H1 (cell line): ENCODE results near the gene BAHD1. TPM values are rescaled to one million over a fixed set of nuclear protein-coding genes. Genes with fewer than 3 reads are reported as not detected.

Experiments used
- CTCF ChIA-PET: fragments of 300-600 bp; sonication (Branson Sonifier 250); formaldehyde crosslinking; loops from one replicate; lab custom pipeline; 2021; ENCODE audit not compliant: partially characterized antibody; lab: Charles Lee
- POLR2A ChIA-PET: fragments of 300-600 bp; sonication (Branson Sonifier 250); formaldehyde crosslinking; loops from one replicate; lab custom pipeline; 2021; ENCODE audit warnings: inconsistent platforms; ENCODE audit not compliant: partially characterized antibody; lab: Charles Lee
- DNase-seq, 2 experiments: peaks; one replicate each; pipeline versions ENCODE4 v3.0.0 to v3.0.0-alpha.2; 2010 to 2022; ENCODE audit warnings: low spot score in 2 of 2, low read depth in 1 of 2, mixed read lengths in 1 of 2
- FAIRE-seq: peaks from 2 replicates; lab custom pipeline; 2011; peaks lifted over from hg19 to GRCh38; lab: Jason Lieb, UNC
- H2AFZ ChIP-seq: 2 replicates; pipeline ENCODE4 v1.8.1; 2012; ENCODE audit warnings: low read length, inconsistent platforms
- H2AK5ac ChIP-seq: 2 replicates; pipeline ENCODE4 v1.6.1; 2013; ENCODE audit warnings: low read depth, low read length
- H2BK120ac ChIP-seq: replicated peaks from 2 replicates; pipeline ENCODE3; 2013; ENCODE audit warnings: low read depth, low read length, inconsistent platforms
- H2BK12ac ChIP-seq: 2 replicates; pipeline ENCODE4 v1.6.1; 2013; ENCODE audit warnings: low read depth, low read length
- H2BK15ac ChIP-seq: 2 replicates; pipeline ENCODE4 v1.6.1; 2013; ENCODE audit warnings: low read length
- H2BK20ac ChIP-seq: 2 replicates; pipeline ENCODE4 v1.6.1; 2013; ENCODE audit warnings: low read length
- H2BK5ac ChIP-seq: 2 replicates; pipeline ENCODE4 v1.6.1; 2013; ENCODE audit warnings: low read depth, low read length
- H3K14ac ChIP-seq: 2 replicates; pipeline ENCODE4 v1.6.1; 2013; ENCODE audit warnings: inconsistent platforms; ENCODE audit not compliant: insufficient read length
- H3K18ac ChIP-seq: 2 replicates; pipeline ENCODE4 v1.6.1; 2013; ENCODE audit warnings: low read length; ENCODE audit errors: extremely low read depth
- H3K23ac ChIP-seq: 2 replicates; pipeline ENCODE4 v1.6.1; 2013; ENCODE audit warnings: inconsistent platforms; ENCODE audit not compliant: insufficient read length
- H3K23me2 ChIP-seq: 2 replicates; pipeline ENCODE4 v1.6.1; 2013; ENCODE audit warnings: low read depth, low read length
- H3K27ac ChIP-seq: 2 replicates; pipeline ENCODE4 v1.6.1; 2011; ENCODE audit warnings: low read depth, low read length, inconsistent platforms
- H3K27me3 ChIP-seq, 4 experiments: replicated peaks in 1 of 4; 1 replicate in 1 of 4; 2 replicates in 3 of 4; pipeline versions ENCODE4 v1.6.1 to v1.8.1; 2011 to 2013; ENCODE audit warnings: low read length in 3 of 4, mild to moderate bottlenecking in 3 of 4, inconsistent platforms in 2 of 4, mixed read lengths in 2 of 4, moderate library complexity in 1 of 4; ENCODE audit not compliant: control insufficient read depth in 3 of 4, insufficient read depth in 3 of 4; ENCODE audit errors: extremely low read depth in 1 of 4
- H3K36me3 ChIP-seq, 4 experiments: 2 replicates each; pipeline versions ENCODE4 v1.6.1 to v1.8.1; 2011 to 2013; ENCODE audit warnings: mild to moderate bottlenecking in 4 of 4, low read length in 3 of 4, moderate library complexity in 2 of 4, control low read depth in 1 of 4, inconsistent platforms in 1 of 4; ENCODE audit not compliant: insufficient read depth in 4 of 4, control insufficient read depth in 2 of 4
- H3K4ac ChIP-seq: replicated peaks from 2 replicates; pipeline ENCODE3; 2013; ENCODE audit warnings: low read length, low read depth, mixed read lengths, inconsistent platforms; ENCODE audit not compliant: insufficient read length
- H3K4me1 ChIP-seq, 4 experiments: replicated peaks in 1 of 4; 1 replicate in 1 of 4; 2 replicates in 3 of 4; pipeline versions ENCODE4 v1.6.1 to v1.8.1; 2011 to 2013; ENCODE audit warnings: low read length in 3 of 4, inconsistent platforms in 2 of 4, mixed read lengths in 1 of 4; ENCODE audit not compliant: insufficient read depth in 4 of 4, control insufficient read depth in 3 of 4
- H3K4me2 ChIP-seq, 2 experiments: 2 replicates each; pipeline versions ENCODE4 v1.6.1 to v1.8.1; 2011 to 2013; ENCODE audit warnings: low read depth in 2 of 2, low read length in 2 of 2, control low read depth in 1 of 2, inconsistent platforms in 1 of 2, mild to moderate bottlenecking in 1 of 2; ENCODE audit not compliant: insufficient read depth in 1 of 2
- H3K4me3 ChIP-seq, 4 experiments: fragments of 200-600, 300-600 bp in 1 of 4; sonication (generic), shearing (Covaris generic), sonication (Bioruptor Twin) in 1 of 4; 2 replicates each; pipeline versions ENCODE4 v1.5.1 to v1.8.1; 2011 to 2016; ENCODE audit warnings: low read length in 4 of 4, low read depth in 3 of 4, control low read depth in 2 of 4, inconsistent platforms in 2 of 4, mild to moderate bottlenecking in 2 of 4, mixed read lengths in 1 of 4, moderate library complexity in 1 of 4; ENCODE audit not compliant: insufficient read depth in 2 of 4; ENCODE audit errors: extremely low read depth in 1 of 4
- H3K56ac ChIP-seq: replicated peaks from 2 replicates; pipeline ENCODE3; 2013; ENCODE audit warnings: low read depth, mild to moderate bottlenecking, mixed read lengths, low read length, inconsistent platforms; ENCODE audit not compliant: insufficient read length
- H3K79me1 ChIP-seq: 2 replicates; pipeline ENCODE4 v1.6.1; 2013; ENCODE audit warnings: low read depth, low read length, control low read depth
- H3K79me2 ChIP-seq, 2 experiments: 2 replicates each; pipeline versions ENCODE4 v1.6.1 to v1.8.1; 2012 to 2013; ENCODE audit warnings: low read length in 2 of 2, mild to moderate bottlenecking in 2 of 2, inconsistent platforms in 1 of 2; ENCODE audit not compliant: insufficient read depth in 2 of 2, control insufficient read depth in 1 of 2
- H3K9ac ChIP-seq, 4 experiments: replicated peaks in 1 of 4; 1 replicate in 1 of 4; 2 replicates in 3 of 4; pipeline versions ENCODE4 v1.6.1 to v1.8.1; 2011 to 2013; ENCODE audit warnings: low read depth in 3 of 4, low read length in 3 of 4, control low read depth in 2 of 4, mild to moderate bottlenecking in 2 of 4, moderate library complexity in 2 of 4, inconsistent platforms in 1 of 4; ENCODE audit errors: extremely low read depth in 1 of 4
- H3K9me3 ChIP-seq, 2 experiments: 2 replicates each; pipeline versions ENCODE4 v1.6.1 to v1.8.1; 2012 to 2013; ENCODE audit warnings: mild to moderate bottlenecking in 2 of 2, moderate library complexity in 2 of 2, control low read depth in 1 of 2, inconsistent platforms in 1 of 2, low read depth in 1 of 2, low read length in 1 of 2, mixed read lengths in 1 of 2; ENCODE audit not compliant: insufficient read depth in 2 of 2
- H4K20me1 ChIP-seq, 2 experiments: replicated peaks in 1 of 2; 2 replicates each; pipeline versions ENCODE3 to v1.8.1; 2011 to 2013; ENCODE audit warnings: inconsistent platforms in 2 of 2, low read length in 2 of 2, mild to moderate bottlenecking in 1 of 2; ENCODE audit not compliant: insufficient read depth in 2 of 2, control insufficient read depth in 1 of 2
- H4K5ac ChIP-seq: 2 replicates; pipeline ENCODE4 v1.6.1; 2013; ENCODE audit warnings: low read length, low read depth, mixed read lengths, inconsistent platforms; ENCODE audit not compliant: insufficient read length
- H4K8ac ChIP-seq: 2 replicates; pipeline ENCODE4 v1.8.0; 2013; ENCODE audit warnings: mild to moderate bottlenecking, moderate library complexity, low read length, inconsistent platforms; ENCODE audit not compliant: insufficient read depth; ENCODE audit errors: extremely low read depth
- H4K91ac ChIP-seq: replicated peaks from 2 replicates; pipeline ENCODE3; 2013; ENCODE audit warnings: low read length, mixed read lengths, inconsistent platforms; ENCODE audit not compliant: insufficient read length
- CBX8 ChIP-seq: fragments of 300-800, 300-1000 bp; sonication (generic); IDR thresholded peaks from 2 replicates; pipeline ENCODE4 v1.7.1; 2016; ENCODE audit warnings: low read depth, low read length, borderline replicate concordance
- CHD2 ChIP-seq: IDR thresholded peaks from 2 replicates; pipeline ENCODE4 v1.6.1; 2012; ENCODE audit warnings: low read length, improper control_type of control experiment
- JUND ChIP-seq: IDR thresholded peaks from 2 replicates; pipeline ENCODE4 v1.6.1; 2011; ENCODE audit warnings: mild to moderate bottlenecking, improper control_type of control experiment, low read length
- KDM1A ChIP-seq: fragments of 200-600, 300-600 bp; sonication (generic); IDR thresholded peaks from 2 replicates; pipeline ENCODE4 v1.7.1; 2016; ENCODE audit warnings: mild to moderate bottlenecking, low read length, borderline replicate concordance
- KDM5A ChIP-seq: fragments of 200-600 bp; IDR thresholded peaks from 2 replicates; pipeline ENCODE4 v1.7.1; 2012; ENCODE audit warnings: mild to moderate bottlenecking, low read length, inconsistent platforms, mixed read lengths
- MAFK ChIP-seq: IDR thresholded peaks from 2 replicates; pipeline ENCODE4 v1.6.1; 2012; ENCODE audit warnings: low read depth, mild to moderate bottlenecking, improper control_type of control experiment, low read length
- PHF8 ChIP-seq: fragments of 200-600 bp; sonication (generic); conservative IDR thresholded peaks from 2 replicates; pipeline ENCODE4 v1.7.1; 2012; ENCODE audit warnings: low read depth, mild to moderate bottlenecking, inconsistent platforms, low read length, moderate library complexity
- POU5F1 ChIP-seq: IDR thresholded peaks from 2 replicates; pipeline ENCODE4 v1.6.1; 2011; ENCODE audit warnings: low read depth, mild to moderate bottlenecking, low read length, moderate library complexity
- TBP ChIP-seq: IDR thresholded peaks from 2 replicates; pipeline ENCODE4 v1.6.1; 2011; ENCODE audit warnings: low read depth, low read length, improper control_type of control experiment
- USF2 ChIP-seq: IDR thresholded peaks from 2 replicates; pipeline ENCODE4 v1.6.1; 2011; ENCODE audit warnings: low read length, improper control_type of control experiment
- YY1 ChIP-seq: IDR thresholded peaks from 2 replicates; pipeline ENCODE4 v1.6.1; 2011; ENCODE audit warnings: low read depth, mild to moderate bottlenecking, low read length
- WGBS, 2 experiments: shearing (Covaris generic) in 1 of 2; methylation state at CpG; one replicate each; pipeline versions ENCODE4 v1.1.6 to v1.1.7; 2013 to 2015; ENCODE audit warnings: low lambda C conversion rate in 2 of 2, mixed read lengths in 2 of 2, inconsistent platforms in 1 of 2, low coverage in 1 of 2, missing lambda C conversion rate in 1 of 2; ENCODE audit not compliant: insufficient replicate concordance in 2 of 2, insufficient coverage in 1 of 2, insufficient read length in 1 of 2; ENCODE audit errors: extremely low coverage in 1 of 2, missing lambda C conversion rate in 1 of 2; 5-methylcytosine and 5-hydroxymethylcytosine counted together
- polyA plus RNA-seq, 7 experiments: library from polyadenylated mRNA; depleted of rRNA in 3 of 7; stranded (reverse) in 5 of 7; unstranded in 2 of 7; fragments of >200 nt in 5 of 7; fragments of 200-250 nt in 2 of 7; gene quantifications; 1 replicate in 5 of 7; 2 replicates in 1 of 7; 4 replicates in 1 of 7; pipeline versions ENCODE4 v1.2.1 to v1.2.3, GENCODE V29; 2011 to 2013; ENCODE audit warnings: missing spikeins in 2 of 7, mixed read lengths in 2 of 7
- total RNA-seq: library from RNA; stranded (reverse); fragmentation: NEBNext Ultra II Directional; extraction: Animal tissue kit (Norgen Biotek cat#: 25700); gene quantifications from 2 replicates; pipeline ENCODE4 v1.2.1, GENCODE V29; 2021

BAHD1 gene
- total and polyA plus RNA-seq, 2 of the 8 experiments (the other 6 are each of a cell fraction or from before 2014, with no cell fraction given): 15.0 to 38.9 TPM

GRCh38 chr15:40392986-40393948 lies 47.5 kb upstream of the BAHD1 start:
- H3K4ac ChIP-seq: no peak overlapping the region
- H3K79me2 ChIP-seq: no peaks in the 10 kb centered on the region
- H2BK5ac ChIP-seq: no peak overlapping the region
- H3K4me2 ChIP-seq: no peak overlapping the region
- H3K4me3 ChIP-seq: no peak overlapping the region
- H4K8ac ChIP-seq: no peak overlapping the region
- H2AK5ac ChIP-seq: no peak overlapping the region
- DNase-seq (no peak), FAIRE-seq (no peak)
- H3K4me1 ChIP-seq: no peaks in the 10 kb centered on the region
- no peak overlapping the region for H2BK12ac ChIP-seq
- H3K27me3 ChIP-seq: no peaks in the 10 kb centered on the region
- no peak overlapping the region for H4K5ac ChIP-seq
- 91% methylated on average over 4 of the region's 4 CpGs; no CpG with 5 or more reads in 1 of the 2 experiments for WGBS, 2 experiments
- H3K79me1 ChIP-seq: no peaks in the 10 kb centered on the region
- ChIA-PET CTCF (interaction anchor here (0.8 kb wide), 1 partner anchor 13 kb away, joined by 4 read pairs; no protein-coding TSS in a partner anchor), POLR2A (interaction anchor here (0.9 kb wide), 3 partner anchors 9 to 24 kb away, joined by 3 to 4 read pairs (median 3); no protein-coding TSS in a partner anchor)
- no peak overlapping the region for H2BK120ac ChIP-seq
- H4K91ac ChIP-seq: no peak overlapping the region
- H3K27ac ChIP-seq: no peak overlapping the region
- H3K9ac ChIP-seq: no peak overlapping the region
- no peak overlapping the region for H3K56ac ChIP-seq
- H2BK20ac ChIP-seq: no peak overlapping the region
- H3K18ac ChIP-seq: no peak overlapping the region
- no peak overlapping the region for H2BK15ac ChIP-seq
- H3K23ac ChIP-seq: no peak overlapping the region
- H3K36me3 ChIP-seq: peaks cover 33 to 55% (median 46%) of the 10 kb centered on the region in 4 experiments
- no peak overlapping the region for H2AFZ ChIP-seq
- H4K20me1 ChIP-seq: peaks cover 0 to 4% of the 10 kb centered on the region in 2 experiments
- H3K14ac ChIP-seq: no peak overlapping the region
- H3K23me2 ChIP-seq: no peaks in the 10 kb centered on the region
- no peaks in the 10 kb centered on the region for H3K9me3 ChIP-seq
- no peak for TF ChIP-seq KDM5A
- no peak for TF ChIP-seq PHF8
- TF ChIP-seq CHD2: no peak
- TF ChIP-seq USF2: no peak
- TF ChIP-seq POU5F1: no peak
- no peak for TF ChIP-seq TBP
- TF ChIP-seq KDM1A: no peak
- TF ChIP-seq JUND: no peak
- no peak for TF ChIP-seq CBX8
- no peak for TF ChIP-seq YY1
- TF ChIP-seq MAFK: no peak
